Astrocyte of the cerebellum (primary cell): Measurements from ENCODE around the gene BRINP1.

Experiments used
- DNase-seq: peaks from one replicate; pipeline ENCODE4 v3.0.0-alpha.2; 2011; ENCODE audit warnings: low read depth
- H3K4me3 ChIP-seq: 2 replicates; pipeline ENCODE4 v1.5.1; 2011; ENCODE audit warnings: mild to moderate bottlenecking, low read depth, low read length, moderate library complexity
- CTCF ChIP-seq: IDR thresholded peaks from 2 replicates; pipeline ENCODE4 v1.5.1; 2012; ENCODE audit warnings: low read length, low read depth, moderate library complexity, mild to moderate bottlenecking; ENCODE audit errors: missing control alignments
- in situ Hi-C: cut with HindIII; loops from 2 replicates; pipeline ENCODE4 v1.10.0; 2017; ENCODE audit warnings: low sequenced_read_pairs

BRINP1 gene

GRCh38 chr9:119272500-119273211 is 96.6 kb downstream of the BRINP1 start:
- no peak for DNase-seq
- TF ChIP-seq CTCF, result no peak
- H3K4me3 ChIP-seq, result no peak overlapping the region
- in situ Hi-C loops, result no loop called here

DNA sequence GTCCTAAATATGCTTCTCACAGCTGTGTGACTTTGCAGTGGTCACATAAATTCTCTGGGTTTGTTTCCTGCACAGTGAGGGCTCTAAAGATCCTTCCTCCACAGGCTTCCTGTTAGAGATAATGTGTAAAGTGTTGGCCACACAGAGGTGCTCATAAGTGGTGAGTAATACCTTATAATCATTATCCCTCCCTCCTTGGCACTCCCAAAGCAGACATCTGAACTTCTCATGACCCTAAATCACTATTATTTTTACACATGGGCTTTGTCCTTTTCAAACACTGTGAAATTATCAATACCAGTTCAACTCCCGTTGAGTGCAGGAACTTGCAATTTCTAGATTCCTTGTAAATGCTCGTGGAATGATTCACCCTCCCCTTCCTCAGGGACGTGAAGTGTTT is 100.2 kb downstream of the BRINP1 start:
- H3K4me3 ChIP-seq, result no peak overlapping the region
- no peak for DNase-seq
- in situ Hi-C loops, result no loop called here
- no peak for TF ChIP-seq CTCF

DNA sequence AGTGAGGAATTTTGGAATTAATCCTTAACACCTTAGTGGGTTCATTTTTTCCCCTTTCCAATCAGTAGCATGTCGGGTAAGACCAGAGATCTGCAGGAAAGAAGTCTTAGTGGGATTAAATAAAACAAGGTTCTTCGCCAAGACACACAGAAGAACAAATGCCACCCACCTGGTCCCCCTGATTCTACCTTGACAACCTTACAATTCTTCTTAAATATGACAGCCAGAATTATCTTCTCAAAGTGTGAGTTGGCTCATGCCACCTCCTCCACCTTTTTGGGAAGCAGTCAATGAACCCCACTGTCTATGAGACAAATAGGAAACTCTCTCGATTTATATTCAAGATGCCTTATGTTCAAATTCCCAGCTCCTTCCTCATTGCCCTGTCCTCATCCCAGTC is 105.1 kb downstream of the BRINP1 start:
- no peak overlapping the region for H3K4me3 ChIP-seq
- in situ Hi-C loops, result no loop called here
- no peak for TF ChIP-seq CTCF
- DNase-seq, result no peak

- DNase-seq, result no peak
- no peak overlapping the region for H3K4me3 ChIP-seq
- in situ Hi-C loops, result no loop called here
- no peak for TF ChIP-seq CTCF
These were observed 111.6 kb downstream of the BRINP1 start for GRCh38 chr9:119257592-119257991.

- no peak for TF ChIP-seq CTCF
- no peak overlapping the region for H3K4me3 ChIP-seq
- DNase-seq, result no peak
- in situ Hi-C loops, result no loop called here
These were observed 114.1 kb downstream of the BRINP1 start for GRCh38 chr9:119255116-119255515.

DNA sequence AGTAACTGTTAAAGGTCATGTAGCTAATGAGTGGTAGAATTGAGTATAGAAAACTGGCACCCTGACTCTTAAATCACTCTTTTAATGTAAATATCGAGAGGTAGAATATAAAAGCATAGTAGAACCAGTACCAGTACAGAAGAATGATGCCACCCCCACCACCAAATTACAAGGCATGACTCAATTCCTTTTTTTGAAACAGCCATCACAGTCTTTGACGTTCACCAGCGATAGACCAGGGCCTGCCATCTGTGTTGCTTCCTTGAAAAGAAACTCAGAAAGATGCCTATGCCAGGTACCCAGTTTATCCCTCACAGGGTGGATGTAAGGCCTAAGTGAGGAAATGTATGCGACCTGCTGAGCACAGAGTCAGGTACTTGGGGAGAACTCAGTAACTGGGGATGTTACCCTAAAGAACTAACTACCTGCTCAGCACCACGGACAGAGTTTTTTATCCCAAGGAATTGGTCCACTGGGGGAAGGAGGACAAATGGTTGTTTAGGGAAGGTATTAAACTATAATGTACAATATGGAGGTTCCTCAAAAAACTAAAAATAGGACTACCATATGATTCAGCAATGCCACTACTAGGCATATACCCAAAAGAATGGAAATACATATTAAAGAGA is 116.5 kb downstream of the BRINP1 start:
- in situ Hi-C loops, result no loop called here
- H3K4me3 ChIP-seq, result no peak overlapping the region
- TF ChIP-seq CTCF, result no peak
- no peak for DNase-seq
